Activated naive CD4-positive, alpha-beta T cell treated with anti-CD3 and anti-CD28 coated beads for 36 hours (primary cell): ENCODE measurements around the gene CDK5R1. TPM values are rescaled to one million over a fixed set of nuclear protein-coding genes. Genes with fewer than 3 reads are reported as not detected.

Experiments used
- total RNA-seq, 2 experiments: library from RNA; stranded (reverse); gene quantifications; one replicate each; pipeline ENCODE4 v1.2.3, GENCODE V29; 2021

Gene CDK5R1
- total RNA-seq, 2 experiments from 2014 or later: 50.6 to 52.1 TPM

Other genes with a start within 250 kb of the CDK5R1 start
- not detected for gene RHBDL3, start 221.2 kb upstream of the CDK5R1 start, total RNA-seq
- 10 to 100 TPM; 25.3 to 26.6 TPM for gene C17orf75, start 144.8 kb upstream of the CDK5R1 start, total RNA-seq
- gene ZNF207, start 136.8 kb upstream of the CDK5R1 start, total RNA-seq: 100 to 1,000 TPM; 213 to 230 TPM
- gene PSMD11, start 42.5 kb upstream of the CDK5R1 start, total RNA-seq: 100 to 1,000 TPM; 132 to 145 TPM